H9 (cell line): ENCODE data around the gene ZBTB25. TPM values are rescaled to one million over a fixed set of nuclear protein-coding genes. Genes with fewer than 3 reads are reported as not detected.

ENCODE experiments used
- DNase-seq: peaks from one replicate; pipeline ENCODE4 v3.0.0-alpha.2; 2017
- H2AFZ ChIP-seq: one replicate; pipeline ENCODE4 v1.6.1; 2013; ENCODE audit warnings: mild to moderate bottlenecking, low read length, control low read depth, moderate library complexity
- H2AK5ac ChIP-seq: 2 replicates; pipeline ENCODE4 v1.6.1; 2013; ENCODE audit warnings: low read length, control low read depth, mixed read lengths; ENCODE audit not compliant: insufficient read length
- H2BK120ac ChIP-seq: one replicate; pipeline ENCODE4 v1.6.1; 2013; ENCODE audit warnings: low read depth, mild to moderate bottlenecking, low read length, control low read depth, inconsistent platforms; ENCODE audit not compliant: poor library complexity, severe bottlenecking
- H2BK12ac ChIP-seq: 2 replicates; pipeline ENCODE4 v1.6.1; 2013; ENCODE audit warnings: low read length, control low read depth, mixed read lengths, low read depth; ENCODE audit not compliant: insufficient read length
- H2BK15ac ChIP-seq: 2 replicates; pipeline ENCODE4 v1.6.1; 2013; ENCODE audit warnings: low read depth, low read length, control low read depth
- H2BK20ac ChIP-seq: one replicate; pipeline ENCODE4 v1.6.1; 2013; ENCODE audit warnings: low read depth, mild to moderate bottlenecking, low read length, control low read depth, inconsistent platforms; ENCODE audit not compliant: poor library complexity, severe bottlenecking
- H2BK5ac ChIP-seq: 2 replicates; pipeline ENCODE4 v1.6.1; 2013; ENCODE audit warnings: low read length, control low read depth, mixed read lengths; ENCODE audit not compliant: insufficient read length
- H3K14ac ChIP-seq: 2 replicates; pipeline ENCODE4 v1.6.1; 2013; ENCODE audit warnings: low read length, control low read depth; ENCODE audit not compliant: insufficient read depth
- H3K18ac ChIP-seq: 2 replicates; pipeline ENCODE4 v1.6.1; 2013; ENCODE audit warnings: low read depth, mild to moderate bottlenecking, mixed read lengths, low read length, control low read depth; ENCODE audit not compliant: insufficient read length
- H3K23ac ChIP-seq: 2 replicates; pipeline ENCODE4 v1.6.1; 2013; ENCODE audit warnings: low read length, control low read depth, mixed read lengths, low read depth; ENCODE audit not compliant: insufficient read length
- H3K23me2 ChIP-seq: 2 replicates; pipeline ENCODE4 v1.6.1; 2013; ENCODE audit warnings: low read depth, mild to moderate bottlenecking, mixed read lengths, low read length, control low read depth; ENCODE audit not compliant: insufficient read length, poor library complexity, severe bottlenecking
- H3K27ac ChIP-seq: 2 replicates; pipeline ENCODE4 v1.5.1; 2013; ENCODE audit warnings: low read length, control low read depth, mixed read lengths, low read depth; ENCODE audit not compliant: insufficient read length
- H3K27me3 ChIP-seq: 2 replicates; pipeline ENCODE4 v1.6.1; 2013; ENCODE audit warnings: low read length, control low read depth, inconsistent platforms; ENCODE audit not compliant: insufficient read depth
- H3K4ac ChIP-seq: 2 replicates; pipeline ENCODE4 v1.6.1; 2013; ENCODE audit warnings: low read depth, mild to moderate bottlenecking, control low read depth, inconsistent platforms, low read length, moderate library complexity
- H3K4me1 ChIP-seq: 2 replicates; pipeline ENCODE4 v1.6.1; 2013; ENCODE audit warnings: low read length, control low read depth, inconsistent platforms; ENCODE audit not compliant: insufficient read depth
- H3K4me2 ChIP-seq: 2 replicates; pipeline ENCODE4 v1.6.1; 2013; ENCODE audit warnings: low read length, control low read depth, mixed read lengths; ENCODE audit not compliant: insufficient read length, insufficient read depth
- H3K56ac ChIP-seq: 2 replicates; pipeline ENCODE4 v1.6.1; 2013; ENCODE audit warnings: low read depth, mild to moderate bottlenecking, mixed read lengths, low read length, control low read depth; ENCODE audit not compliant: insufficient read length
- H3K79me1 ChIP-seq: 2 replicates; pipeline ENCODE4 v1.6.1; 2013; ENCODE audit warnings: low read depth, mild to moderate bottlenecking, moderate library complexity, low read length, control low read depth, inconsistent platforms; ENCODE audit not compliant: insufficient read depth, poor library complexity, severe bottlenecking
- H3K79me2 ChIP-seq: 2 replicates; pipeline ENCODE4 v1.6.1; 2013; ENCODE audit warnings: low read length, control low read depth, inconsistent platforms; ENCODE audit not compliant: insufficient read depth
- H3K9ac ChIP-seq: 2 replicates; pipeline ENCODE4 v1.6.1; 2013; ENCODE audit warnings: low read length, control low read depth, mixed read lengths; ENCODE audit not compliant: insufficient read length; ENCODE audit errors: extremely low read depth
- H3K9me3 ChIP-seq: one replicate; pipeline ENCODE4 v1.6.1; 2013; ENCODE audit warnings: low read depth, low read length, inconsistent platforms; ENCODE audit not compliant: control insufficient read depth
- H3T11ph ChIP-seq: one replicate; pipeline ENCODE4 v1.6.1; 2013; ENCODE audit warnings: mild to moderate bottlenecking, low read length, control low read depth, inconsistent platforms
- H4K20me1 ChIP-seq: one replicate; pipeline ENCODE4 v1.6.1; 2013; ENCODE audit not compliant: control insufficient read depth, insufficient read length, insufficient read depth
- H4K5ac ChIP-seq: 2 replicates; pipeline ENCODE4 v1.6.1; 2013; ENCODE audit warnings: low read depth, mild to moderate bottlenecking, mixed read lengths, low read length, control low read depth; ENCODE audit not compliant: insufficient read length
- H4K8ac ChIP-seq: replicated peaks from 2 replicates; pipeline ENCODE4 v1.6.1; 2013; ENCODE audit warnings: low read length, control low read depth, mixed read lengths, low read depth; ENCODE audit not compliant: insufficient read length
- H4K91ac ChIP-seq: 2 replicates; pipeline ENCODE4 v1.6.1; 2013; ENCODE audit warnings: low read depth, mild to moderate bottlenecking, moderate library complexity, mixed read lengths, low read length, control low read depth; ENCODE audit not compliant: insufficient read length
- H3K27ac Mint-ChIP-seq, 3 experiments: 2 replicates in 2 of 3; 3 replicates in 1 of 3; pipeline ENCODE4 v1.8.0; 2020 to 2021; ENCODE audit warnings: mixed read lengths in 3 of 3, mild to moderate bottlenecking in 1 of 3, moderate library complexity in 1 of 3
- H3K27me3 Mint-ChIP-seq: 2 replicates; pipeline ENCODE4 v1.8.0; 2021; ENCODE audit warnings: low read depth, mild to moderate bottlenecking, moderate library complexity, mixed read lengths
- H3K36me3 Mint-ChIP-seq, 3 experiments: 2 replicates in 2 of 3; 3 replicates in 1 of 3; pipeline ENCODE4 v1.8.0; 2020 to 2021; ENCODE audit warnings: low read depth in 3 of 3, mixed read lengths in 3 of 3; ENCODE audit not compliant: insufficient read depth in 1 of 3
- H3K4me1 Mint-ChIP-seq, 2 experiments: 2 replicates each; pipeline ENCODE4 v1.8.0; 2020; ENCODE audit warnings: mixed read lengths in 2 of 2
- H3K4me3 Mint-ChIP-seq, 2 experiments: 2 replicates in 1 of 2; 3 replicates in 1 of 2; pipeline ENCODE4 v1.8.0; 2020 to 2021; ENCODE audit warnings: mild to moderate bottlenecking in 2 of 2, mixed read lengths in 2 of 2, moderate library complexity in 1 of 2
- H3K9me3 Mint-ChIP-seq, 2 experiments: 2 replicates in 1 of 2; 3 replicates in 1 of 2; pipeline ENCODE4 v1.8.0; 2020; ENCODE audit warnings: mild to moderate bottlenecking in 2 of 2, mixed read lengths in 2 of 2, moderate library complexity in 1 of 2
- CTCF ChIP-seq: fragments of 200-600 bp; sonication (generic); conservative IDR thresholded peaks from 3 replicates; pipeline ENCODE4 v1.8.0; 2021; ENCODE audit warnings: antibody characterized with exemption, mild to moderate bottlenecking
- WGBS: extraction: QIAGEN DNeasy Blood & Tissue Kit; methylation state at CpG from one replicate; pipeline ENCODE4 v1.1.7; 2013; ENCODE audit warnings: missing lambda C conversion rate, low lambda C conversion rate, mixed read lengths; ENCODE audit not compliant: insufficient read length; ENCODE audit errors: extremely low coverage; 5-methylcytosine and 5-hydroxymethylcytosine counted together
- total RNA-seq: library from RNA; stranded (reverse); gene quantifications from 2 replicates; pipeline ENCODE4 v1.2.1, GENCODE V29; 2021

Gene ZBTB25
- total RNA-seq, 1 experiment from 2014 or later: 8.2 TPM

GRCh38 chr14:64400829-64401459 is 102.7 kb downstream of the ZBTB25 start:
- no peak overlapping the region for H3K23ac ChIP-seq
- no peaks in the 10 kb centered on the region for H3K27me3 ChIP-seq
- Mint-ChIP-seq H3K36me3 (peaks cover 26 to 43% (median 27%) of the 10 kb centered on the region in 3 experiments), H3K27me3 (no peaks in the 10 kb centered on the region), H3K27ac (peak overlapping the region in 2 of 3 experiments; percentile 56 to 64; a peak in 4 of 7 replicates), H3K9me3 (no peaks in the 10 kb centered on the region), H3K4me1 (peaks cover 0 to 5% of the 10 kb centered on the region in 2 experiments; a peak in 2 of 4 replicates), H3K4me3 (no peak overlapping the region)
- no peak overlapping the region for H3T11ph ChIP-seq
- H2BK12ac ChIP-seq: no peak overlapping the region
- H3K9me3 ChIP-seq: no peaks in the 10 kb centered on the region
- H3K79me2 ChIP-seq: peaks cover 10% of the 10 kb centered on the region; the same call in 1 of the 2 replicates
- no peak overlapping the region for H2AK5ac ChIP-seq
- no peaks in the 10 kb centered on the region for H3K4me1 ChIP-seq
- H3K14ac ChIP-seq: no peak overlapping the region
- no peak overlapping the region for H3K18ac ChIP-seq
- H2BK15ac ChIP-seq: no peak overlapping the region
- no peaks in the 10 kb centered on the region for H3K23me2 ChIP-seq
- H3K4me2 ChIP-seq: no peak overlapping the region
- no peak for TF ChIP-seq CTCF
- H2AFZ ChIP-seq: no peak overlapping the region
- H4K20me1 ChIP-seq: no peaks in the 10 kb centered on the region
- no peak overlapping the region for H2BK120ac ChIP-seq
- H4K8ac ChIP-seq: no peak overlapping the region
- no peak overlapping the region for H2BK5ac ChIP-seq
- H4K91ac ChIP-seq: no peak overlapping the region
- H4K5ac ChIP-seq: no peak overlapping the region
- no peak for DNase-seq
- H3K4ac ChIP-seq: no peak overlapping the region
- H3K9ac ChIP-seq: no peak overlapping the region
- H3K79me1 ChIP-seq: peaks cover 5% of the 10 kb centered on the region
- no peak overlapping the region for H2BK20ac ChIP-seq
- no peak overlapping the region for H3K56ac ChIP-seq
- H3K27ac ChIP-seq: no peak overlapping the region
- WGBS: no CpG with 5 or more reads among the region's 6 CpGs

Other genes with a start within 250 kb of the ZBTB25 start
- 0.11 and 0.15 TPM in 2 replicates for gene ESR2, start 209.5 kb downstream of the ZBTB25 start, total RNA-seq
- gene MTHFD1, start 115.5 kb downstream of the ZBTB25 start, total RNA-seq: 203 and 209 TPM in 2 replicates
- gene AKAP5, start 38.3 kb downstream of the ZBTB25 start, total RNA-seq: 2.3 and 2.5 TPM in 2 replicates
- gene ZBTB1, start 932 bp upstream of the ZBTB25 start, total RNA-seq: 34.5 and 37.8 TPM in 2 replicates
- gene HSPA2, start 36.9 kb upstream of the ZBTB25 start, total RNA-seq: 25.4 and 25.8 TPM in 2 replicates
- gene PPP1R36, start 46.1 kb upstream of the ZBTB25 start, total RNA-seq: 0.50 and 0.66 TPM in 2 replicates
- 48.5 and 49.5 TPM in 2 replicates for gene PLEKHG3, start 200.6 kb upstream of the ZBTB25 start, total RNA-seq